ENCODE results near the gene TIPARP. TPM values are rescaled to one million over a fixed set of nuclear protein-coding genes. Genes with fewer than 3 reads are reported as not detected.

Gene TIPARP
- 23.3 TPM for polyA plus RNA-seq (2013, experiment 1 of 2; ENCODE audit: insufficient read length)
- polyA plus RNA-seq (2013, experiment 2 of 2; ENCODE audit: insufficient read length): 20.4 TPM

GRCh38 chr3:156674046-156674910, at the start of gene TIPARP:
Gene TIPARP (plus strand): TSS chr3:156674590. CDS start chr3:156677698, 3,108 bp downstream.
- peak; percentile 97 for DNase-seq

- DNase-seq: no peak
These were observed 48.3 kb upstream of the TIPARP start for GRCh38 chr3:156626104-156626503.

GRCh38 chr3:156627946-156628569, 46.3 kb upstream of the TIPARP start:
- no peak for DNase-seq

- DNase-seq: no peak
These were observed 45.4 kb upstream of the TIPARP start for GRCh38 chr3:156628836-156629618.

- DNase-seq: peak; percentile 38
These were observed 44.2 kb upstream of the TIPARP start for GRCh38 chr3:156630081-156630772.

- DNase-seq: no peak
These were observed 43.7 kb upstream of the TIPARP start for GRCh38 chr3:156630773-156631093.

- DNase-seq: no peak
These were observed 43.1 kb upstream of the TIPARP start for GRCh38 chr3:156631323-156631722.

GRCh38 chr3:156632601-156633000, 41.8 kb upstream of the TIPARP start:
- no peak for DNase-seq

GRCh38 chr3:156633335-156633734, 41.1 kb upstream of the TIPARP start:
- DNase-seq: peak; percentile 79

- no peak for DNase-seq
These were observed 39.4 kb upstream of the TIPARP start for GRCh38 chr3:156635034-156635433.

GRCh38 chr3:156635973-156636372, 38.4 kb upstream of the TIPARP start:
- DNase-seq: no peak

GRCh38 chr3:156637480-156638022, 36.8 kb upstream of the TIPARP start:
- no peak for DNase-seq

GRCh38 chr3:156638271-156638670, 36.1 kb upstream of the TIPARP start:
- no peak for DNase-seq

GRCh38 chr3:156639414-156640023, 34.9 kb upstream of the TIPARP start:
- no peak for DNase-seq

- DNase-seq: no peak
These were observed 32.8 kb upstream of the TIPARP start for GRCh38 chr3:156641618-156641975.

- no peak for DNase-seq
These were observed 31.4 kb upstream of the TIPARP start for GRCh38 chr3:156642750-156643728.

GRCh38 chr3:156643729-156644389, 30.5 kb upstream of the TIPARP start:
- peak; percentile 56 for DNase-seq

GRCh38 chr3:156644958-156645357, 29.4 kb upstream of the TIPARP start:
- DNase-seq: no peak

- no peak for DNase-seq
These were observed 27.4 kb upstream of the TIPARP start for GRCh38 chr3:156646958-156647357.

GRCh38 chr3:156648086-156648485, 26.3 kb upstream of the TIPARP start:
- DNase-seq: peak; percentile 15

Measured in fibroblast of skin of back (primary cell).